Left forelimb (tissue), 1 donor: ENCODE data around the gene TBL3.

Source experiments
- DNase-seq: peaks from one replicate; pipeline ENCODE4 v3.0.0-alpha.2; 2018; ENCODE audit warnings: low spot score

Gene TBL3

GRCh38 chr16:1982991-1983543 lies 11.2 kb downstream of the TBL3 start:
- no peak for DNase-seq

GRCh38 chr16:1983544-1984346 lies 11.9 kb downstream of the TBL3 start, which contains the start of gene GFER:
Gene GFER (plus strand): TSS chr16:1984193. CDS start chr16:1984219, 26 bp downstream.
- peak; percentile 93 for DNase-seq

- DNase-seq = no peak
These were observed 12.7 kb downstream of the TBL3 start for GRCh38 chr16:1984347-1985225.

- no peak for DNase-seq
These were observed 13.8 kb downstream of the TBL3 start for GRCh38 chr16:1985466-1986150.

- DNase-seq = no peak
These were observed 15.3 kb downstream of the TBL3 start for GRCh38 chr16:1987198-1987597.

DNA sequence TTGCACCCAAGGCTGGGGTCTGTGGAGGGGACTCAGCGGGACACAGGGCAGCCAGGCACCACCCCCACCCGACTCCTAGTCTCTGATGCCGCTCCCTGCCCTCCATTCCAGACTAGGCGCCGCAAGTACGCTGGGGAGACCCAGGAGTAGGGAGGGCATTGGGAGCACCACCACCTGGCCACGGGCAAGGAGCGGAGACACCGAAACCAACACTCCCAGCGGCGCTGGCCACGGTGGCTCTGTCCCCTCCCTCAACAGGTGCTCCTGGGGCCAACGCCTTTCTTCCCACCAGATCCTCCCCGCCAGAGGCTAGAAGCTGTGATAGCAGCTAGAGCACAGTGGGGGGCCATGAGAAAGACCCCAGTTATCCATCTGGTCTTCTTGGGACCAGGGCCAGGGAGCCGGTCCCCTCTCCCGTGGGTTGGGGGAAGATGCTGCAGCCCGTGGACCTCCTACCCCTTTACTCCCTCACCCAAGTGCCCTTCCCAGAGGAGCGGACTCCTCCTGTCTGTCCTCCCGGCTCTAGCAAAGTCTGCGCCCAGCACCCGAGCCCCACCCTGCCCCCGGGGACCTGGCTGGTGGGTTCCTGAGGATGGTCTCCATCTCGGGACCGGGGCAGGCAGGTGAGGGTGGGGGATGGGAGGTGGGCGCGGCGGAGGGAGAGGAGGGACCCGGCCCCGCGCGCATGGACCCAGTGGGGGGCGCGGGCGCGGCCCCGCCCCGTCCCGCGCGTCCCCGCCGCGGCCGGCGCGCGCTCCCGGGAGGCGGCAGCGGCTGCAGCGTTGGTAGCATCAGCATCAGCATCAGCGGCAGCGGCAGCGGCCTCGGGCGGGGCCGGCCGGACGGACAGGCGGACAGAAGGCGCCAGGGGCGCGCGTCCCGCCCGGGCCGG lies 17.6 kb downstream of the TBL3 start, which contains the start of gene SYNGR3:
SYNGR3 (plus strand) TSS at position 762 of the 892 bp plus-strand sequence. CDS start 133 bp downstream, outside the sequence.
- no peak for DNase-seq

GRCh38 chr16:1990101-1990350 lies 18.2 kb downstream of the TBL3 start:
- no peak for DNase-seq

GRCh38 chr16:1990351-1991134 lies 18.7 kb downstream of the TBL3 start:
- DNase-seq = no peak

DNA sequence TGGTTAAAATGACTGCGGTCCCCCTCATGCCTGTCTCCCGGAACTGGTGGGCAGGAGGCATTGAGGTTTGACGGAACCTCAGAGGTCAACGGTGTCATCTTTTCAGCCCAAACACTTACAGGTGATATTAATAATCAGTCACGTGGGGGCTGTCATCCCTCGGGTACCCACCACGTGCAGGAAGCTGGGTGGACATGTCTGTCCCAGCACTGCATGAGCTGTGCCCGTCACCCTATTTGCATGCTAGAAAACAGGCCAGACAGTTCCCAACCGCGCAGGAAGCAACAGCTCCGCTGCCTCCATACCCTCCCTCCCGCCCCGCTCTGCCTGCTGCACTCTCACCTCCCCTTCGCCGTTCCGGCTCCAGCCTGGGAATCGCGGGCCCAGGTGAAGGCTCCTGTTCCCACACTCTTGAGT lies 19.3 kb downstream of the TBL3 start:
- no peak for DNase-seq

- no peak for DNase-seq
These were observed 19.7 kb downstream of the TBL3 start for GRCh38 chr16:1991588-1991947.

- DNase-seq = peak; percentile 95
These were observed 20.3 kb downstream of the TBL3 start for GRCh38 chr16:1991948-1992703.

DNA sequence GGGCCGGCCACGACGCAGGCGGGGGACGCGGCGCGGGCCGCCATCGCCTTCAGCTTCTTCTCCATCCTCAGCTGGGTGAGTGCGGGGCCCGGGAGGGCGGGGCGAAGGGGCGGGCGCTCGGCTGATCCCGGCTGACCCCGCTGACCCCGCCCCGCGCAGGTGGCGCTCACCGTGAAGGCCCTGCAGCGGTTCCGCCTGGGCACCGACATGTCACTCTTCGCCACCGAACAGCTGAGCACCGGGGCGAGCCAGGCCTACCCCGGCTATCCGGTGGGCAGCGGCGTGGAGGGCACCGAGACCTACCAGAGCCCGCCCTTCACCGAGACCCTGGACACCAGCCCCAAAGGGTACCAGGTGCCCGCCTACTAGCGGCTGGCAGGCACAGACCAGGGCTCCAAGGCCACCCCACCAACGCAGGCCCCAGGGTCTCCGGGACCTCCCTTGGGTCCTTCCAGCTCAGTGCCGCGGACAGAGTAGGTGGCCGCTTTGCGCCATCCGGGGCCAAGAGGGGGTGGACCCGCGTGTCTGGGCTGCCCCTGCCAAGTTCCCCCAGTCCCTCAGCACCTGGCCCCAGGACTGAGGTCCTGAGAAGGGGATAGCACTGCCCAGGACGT lies 21.0 kb downstream of the TBL3 start:
- DNase-seq = no peak

DNA sequence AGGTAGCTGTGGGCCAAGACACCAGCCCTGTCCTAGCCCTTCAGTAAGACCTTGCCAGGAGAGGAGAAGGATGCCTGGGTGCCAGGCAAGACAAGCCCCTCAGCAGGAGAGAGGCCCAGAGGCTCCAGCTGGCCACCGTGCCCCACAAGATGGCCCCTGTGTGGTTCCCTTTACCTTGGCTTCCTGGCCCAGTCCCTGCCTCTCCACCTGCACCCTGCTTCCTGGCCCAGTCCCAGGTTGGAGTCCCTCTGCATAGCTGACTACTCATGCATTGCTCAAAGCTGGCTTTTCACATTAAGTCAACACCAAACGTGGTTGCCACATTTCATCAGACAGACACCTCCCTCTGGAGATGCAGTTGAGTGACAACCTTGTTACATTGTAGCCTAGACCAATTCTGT lies 21.9 kb downstream of the TBL3 start:
- DNase-seq = no peak

GRCh38 chr16:1997494-1998359 lies 25.9 kb downstream of the TBL3 start:
- no peak for DNase-seq

- no peak for DNase-seq
These were observed 26.5 kb downstream of the TBL3 start for GRCh38 chr16:1998360-1998835.

- no peak for DNase-seq
These were observed 27.3 kb downstream of the TBL3 start for GRCh38 chr16:1998852-1999801.
